22Rv1 (cell line): ENCODE results near the gene ANGPTL2.

ENCODE experiments used
- CTCF ChIP-seq: fragments of 450-650 bp; IDR thresholded peaks from 2 replicates; pipeline ENCODE4 v1.5.1; 2017; ENCODE audit warnings: mild to moderate bottlenecking
- ZFX ChIP-seq: fragments of 450-650 bp; IDR thresholded peaks from 2 replicates; pipeline ENCODE4 v1.6.1; 2017; ENCODE audit warnings: antibody characterized with exemption, borderline replicate concordance

- no peak for TF ChIP-seq CTCF
- no peak for TF ChIP-seq ZFX
Measured at GRCh38 chr9:127105805-127106465, 16.5 kb downstream of the ANGPTL2 start.
